Ovary (tissue), 9 donors: ENCODE measurements around the gene ZNF217. TPM values are rescaled to one million over a fixed set of nuclear protein-coding genes. Genes with fewer than 3 reads are reported as not detected.
"Not testable (repeated sequence)": the region's sequence is repeated elsewhere in the genome, so short reads cannot be mapped to it uniquely, and the experiment has no call there.

Source experiments
- DNase-seq, 5 donors: peaks; one replicate each; pipeline ENCODE4 v3.0.0-alpha.2; 2019 to 2020
- H3K27ac ChIP-seq, 2 donors: fragments of 200-600 bp; one replicate each; pipeline versions ENCODE4 v1.5.1 to v1.8.0; 2019 to 2022
- H3K27me3 ChIP-seq: fragments of 200-600 bp; one replicate; pipeline ENCODE4 v1.8.0; 2022
- H3K36me3 ChIP-seq: fragments of 200-600 bp; sonication (generic); one replicate; pipeline ENCODE4 v1.5.1; 2019
- H3K4me1 ChIP-seq: one replicate; pipeline ENCODE4 v1.8.1; 2013; ENCODE audit warnings: mild to moderate bottlenecking, moderate library complexity; ENCODE audit not compliant: insufficient read depth
- H3K4me3 ChIP-seq: fragments of 200-600 bp; sonication (generic); one replicate; pipeline ENCODE4 v1.5.1; 2017
- H3K9me3 ChIP-seq, 2 donors: fragments of 200-600 bp in 1 of 2; sonication (generic) in 1 of 2; one replicate each; pipeline versions ENCODE4 v1.5.1 to v1.8.1; 2013 to 2019; ENCODE audit warnings: mild to moderate bottlenecking in 1 of 2, moderate library complexity in 1 of 2
- CTCF ChIP-seq, 3 donors: fragments of 450-650 bp in 2 of 3; fragments of 200-600 bp in 1 of 3; IDR thresholded peaks; one replicate each; pipeline versions ENCODE4 v1.5.1 to v1.8.0; 2016 to 2022; ENCODE audit warnings: antibody characterized with exemption in 3 of 3, mild to moderate bottlenecking in 1 of 3
- EP300 ChIP-seq: sonication (generic); formaldehyde crosslinking; IDR thresholded peaks from one replicate; pipeline ENCODE4 v1.6.1; 2017; ENCODE audit warnings: antibody characterized with exemption
- POLR2A ChIP-seq: fragments of 450-650 bp; IDR thresholded peaks from one replicate; pipeline ENCODE4 v1.6.1; 2017; ENCODE audit warnings: antibody characterized with exemption, mild to moderate bottlenecking, moderate library complexity
- WGBS, 3 donors: extraction: QIAGEN DNeasy Blood & Tissue Kit in 1 of 3; methylation state at CpG; one replicate each; pipeline versions ENCODE4 v1.1.5 to v1.1.7; 2013 to 2017; 5-methylcytosine and 5-hydroxymethylcytosine counted together
- intact Hi-C, 4 donors: fragments of 100-400 bp; cut with DNase I; formaldehyde crosslinking; loops; one replicate each; pipeline versions ENCODE4 v1.11.0 to v1.15.1; 2022 to 2023
- polyA plus RNA-seq, 2 donors: library from polyadenylated mRNA; stranded (reverse); fragments of 200-250 nt in 1 of 2; fragments of 350-450 nt in 1 of 2; fragmentation: Illumina TruSeq in 1 of 2; extraction: RNeasy Lipid Tissue Mini Kit (QIAGEN cat#74804) in 1 of 2; gene quantifications; one replicate each; pipeline ENCODE4 v1.2.3, GENCODE V29; 2013 to 2014
- small RNA-seq: library from RNA; depleted of rRNA; stranded (forward); fragments of <200 nt; gene quantifications from one replicate; pipeline ENCODE3, GENCODE V24; 2016
- total RNA-seq, 7 donors: library from RNA; depleted of rRNA in 2 of 7; stranded (reverse); fragments of >200 nt in 2 of 7; fragmentation: NEBNext Ultra II Directional in 3 of 7; extraction: Animal tissue kit (Norgen Biotek cat#: 25700) in 3 of 7; gene quantifications; one replicate each; pipeline versions ENCODE4 v1.1.0 to v1.2.4, GENCODE V29; 2016 to 2023
- donor health status: DM: no; HTN: no; CAD: no; lungs with moderate emphysema.
- donor health status: DM: no; HTN: no; CAD: no.
- donor health status: Bipolar disorder and iron deficiency.
- donor health status: DM: yes; HTN: yes; CAD: no.
- donor health status: DM: no; HTN: no; CAD: no.
- donor health status: DM: yes; HTN: yes; CAD: no.

The ZNF217 gene
- total and polyA plus RNA-seq, 9 donors, result 13.1 to 69.7 (median 20.8) TPM

GRCh38 chr20:53522696-53523095 is 70.9 kb downstream of the ZNF217 start:
- no peak for DNase-seq
- no peaks in the 10 kb centered on the region for H3K27me3 ChIP-seq
- no peaks in the 10 kb centered on the region for H3K4me1 ChIP-seq
- no peak for TF ChIP-seq POLR2A
- H3K36me3 ChIP-seq, result no peaks in the 10 kb centered on the region
- 88 to 93% (median 92%) methylated on average over 5 of the region's 5 CpGs for WGBS, 3 donors
- H3K27ac ChIP-seq, result no peak overlapping the region
- intact Hi-C loops, result no loop called here
- no peak overlapping the region for H3K4me3 ChIP-seq
- H3K9me3 ChIP-seq, result no peaks in the 10 kb centered on the region

- no peak for TF ChIP-seq CTCF (IDR thresholded peaks at IDR 0.05)
- no peak for TF ChIP-seq EP300
- no peak for TF ChIP-seq POLR2A
- DNase-seq, result no peak
- Histone ChIP-seq H3K4me1 (no peaks in the 10 kb centered on the region), H3K9me3 (no peaks in the 10 kb centered on the region), H3K4me3 (no peak overlapping the region), H3K36me3 (no peaks in the 10 kb centered on the region), H3K27me3 (no peaks in the 10 kb centered on the region), H3K27ac (no peak overlapping the region)
- intact Hi-C loops, result no loop called here
- WGBS, 3 donors, result 83 to 90% (median 89%) methylated on average over 3 of the region's 3 CpGs
These were observed 71.6 kb downstream of the ZNF217 start for GRCh38 chr20:53522026-53522425.

GRCh38 chr20:53521421-53521820 is 72.2 kb downstream of the ZNF217 start:
- DNase-seq, H3K27ac ChIP-seq, intact Hi-C loops: not testable (repeated sequence)

GRCh38 chr20:53517146-53517545 is 76.5 kb downstream of the ZNF217 start:
- no peak overlapping the region for H3K27ac ChIP-seq
- H3K27me3 ChIP-seq, result no peaks in the 10 kb centered on the region
- H3K4me3 ChIP-seq, result no peak overlapping the region
- WGBS, 3 donors, result 71 to 79% (median 72%) methylated on average over 13 of the region's 13 CpGs
- intact Hi-C loops, result no loop called here
- TF ChIP-seq EP300 (no peak), CTCF (IDR thresholded peaks at IDR 0.05) (no peak), POLR2A (no peak)
- no peaks in the 10 kb centered on the region for H3K4me1 ChIP-seq
- no peaks in the 10 kb centered on the region for H3K9me3 ChIP-seq
- no peak for DNase-seq
- H3K36me3 ChIP-seq, result no peaks in the 10 kb centered on the region

More at GRCh38 chr20:53521421-53521820, 72.2 kb downstream of the ZNF217 start:
- not testable (repeated sequence) for H3K4me3 ChIP-seq, H3K27me3 ChIP-seq, H3K36me3 ChIP-seq, H3K4me1 ChIP-seq, H3K9me3 ChIP-seq
- WGBS, 3 donors, result 66 to 77% (median 72%) methylated on average over 5 of the region's 5 CpGs

Small RNA genes lying within 50 kb of the gene (small RNA-seq; reads per million reads assigned to genes)
- gene RF00019, result not detected
